Liver (tissue), 9 donors: ENCODE data around the gene NXPH1. TPM values are rescaled to one million over a fixed set of nuclear protein-coding genes. Genes with fewer than 3 reads are reported as not detected.

ENCODE experiments used
- DNase-seq: peaks from one replicate; pipeline ENCODE4 v3.0.0-alpha.2; 2017; ENCODE audit warnings: low spot score
- H3K27ac ChIP-seq, 2 donors: one replicate each; pipeline ENCODE4 v1.7.0; 2013; ENCODE audit warnings: inconsistent platforms in 2 of 2, low read length in 2 of 2, control low read depth in 1 of 2, low read depth in 1 of 2, mild to moderate bottlenecking in 1 of 2
- H3K27me3 ChIP-seq, 4 donors: one replicate each; pipeline versions ENCODE4 v1.6.1 to v1.7.0; 2013; ENCODE audit warnings: low read length in 3 of 4, inconsistent platforms in 1 of 4, mild to moderate bottlenecking in 1 of 4, moderate library complexity in 1 of 4; ENCODE audit not compliant: control insufficient read depth in 4 of 4, insufficient read depth in 4 of 4
- H3K36me3 ChIP-seq, 4 donors: one replicate each; pipeline versions ENCODE4 v1.6.1 to v1.7.0; 2013; ENCODE audit warnings: low read length in 3 of 4, mild to moderate bottlenecking in 3 of 4, low read depth in 1 of 4, moderate library complexity in 1 of 4; ENCODE audit not compliant: control insufficient read depth in 4 of 4, insufficient read depth in 3 of 4
- H3K4me1 ChIP-seq, 4 donors: one replicate each; pipeline versions ENCODE4 v1.6.1 to v1.7.0; 2013; ENCODE audit warnings: low read length in 3 of 4, mild to moderate bottlenecking in 3 of 4, moderate library complexity in 1 of 4; ENCODE audit not compliant: control insufficient read depth in 4 of 4, insufficient read depth in 4 of 4
- H3K4me3 ChIP-seq, 3 donors: one replicate each; pipeline versions ENCODE4 v1.6.1 to v1.7.0; 2013; ENCODE audit warnings: low read length in 3 of 3, control low read depth in 1 of 3, low read depth in 1 of 3, mild to moderate bottlenecking in 1 of 3
- H3K9ac ChIP-seq, 2 donors: one replicate each; pipeline ENCODE4 v1.7.0; 2013; ENCODE audit warnings: low read length in 2 of 2, mild to moderate bottlenecking in 2 of 2, moderate library complexity in 2 of 2, control low read depth in 1 of 2, low read depth in 1 of 2
- H3K9me3 ChIP-seq, 4 donors: one replicate each; pipeline versions ENCODE4 v1.6.1 to v1.7.0; 2013; ENCODE audit warnings: low read length in 3 of 4; ENCODE audit not compliant: control insufficient read depth in 4 of 4
- ATF3 ChIP-seq: IDR thresholded peaks from 2 replicates; pipeline ENCODE4 v1.6.1; 2016; ENCODE audit warnings: antibody characterized with exemption
- CTCF ChIP-seq: fragments of 150-350 bp; IDR thresholded peaks from 2 replicates; pipeline ENCODE4 v1.5.1; 2017; ENCODE audit warnings: improper control_type of control experiment, low read depth, low read length; ENCODE audit not compliant: missing input control
- EGR1 ChIP-seq, 2 donors: IDR thresholded peaks; 2 replicates each; pipeline ENCODE4 v1.6.1; 2016 to 2018; ENCODE audit warnings: antibody characterized with exemption in 2 of 2, low read depth in 2 of 2
- FOXA1 ChIP-seq: IDR thresholded peaks from 2 replicates; pipeline ENCODE4 v1.6.1; 2016; ENCODE audit warnings: antibody characterized with exemption
- FOXA2 ChIP-seq: IDR thresholded peaks from 2 replicates; pipeline ENCODE4 v1.6.1; 2016; ENCODE audit warnings: antibody characterized with exemption
- GABPA ChIP-seq, 2 donors: IDR thresholded peaks in 1 of 2; conservative IDR thresholded peaks in 1 of 2; 2 replicates each; pipeline ENCODE4 v1.6.1; 2016; ENCODE audit warnings: antibody characterized with exemption in 2 of 2, mild to moderate bottlenecking in 1 of 2, moderate library complexity in 1 of 2
- HNF4A ChIP-seq, 2 donors: conservative IDR thresholded peaks; 2 replicates each; pipeline ENCODE4 v1.6.1; 2016; ENCODE audit warnings: antibody characterized with exemption in 2 of 2, mild to moderate bottlenecking in 2 of 2
- HNF4G ChIP-seq: IDR thresholded peaks from 2 replicates; pipeline ENCODE4 v1.6.1; 2016; ENCODE audit warnings: antibody characterized with exemption
- JUND ChIP-seq, 2 donors: IDR thresholded peaks; 2 replicates each; pipeline ENCODE4 v1.6.1; 2016; ENCODE audit warnings: antibody characterized with exemption in 2 of 2
- MAX ChIP-seq: IDR thresholded peaks from 2 replicates; pipeline ENCODE4 v1.6.1; 2016; ENCODE audit warnings: antibody characterized with exemption
- NR2F2 ChIP-seq: IDR thresholded peaks from 2 replicates; pipeline ENCODE4 v1.6.1; 2016; ENCODE audit warnings: antibody characterized with exemption
- RAD21 ChIP-seq, 2 donors: IDR thresholded peaks; 2 replicates each; pipeline ENCODE4 v1.6.1; 2016; ENCODE audit warnings: antibody characterized with exemption in 2 of 2, mild to moderate bottlenecking in 2 of 2
- REST ChIP-seq: IDR thresholded peaks from 2 replicates; pipeline ENCODE4 v1.6.1; 2016; ENCODE audit warnings: antibody characterized with exemption, mild to moderate bottlenecking
- RXRA ChIP-seq, 2 donors: IDR thresholded peaks; 2 replicates each; pipeline ENCODE4 v1.6.1; 2017 to 2018; ENCODE audit warnings: antibody characterized with exemption in 2 of 2, mild to moderate bottlenecking in 1 of 2
- SP1 ChIP-seq: IDR thresholded peaks from 2 replicates; pipeline ENCODE4 v1.6.1; 2018; ENCODE audit warnings: antibody characterized with exemption, mild to moderate bottlenecking
- TAF1 ChIP-seq: conservative IDR thresholded peaks from 2 replicates; pipeline ENCODE4 v1.6.1; 2016; ENCODE audit warnings: antibody characterized with exemption, mild to moderate bottlenecking
- YY1 ChIP-seq: IDR thresholded peaks from 2 replicates; pipeline ENCODE4 v1.6.1; 2016; ENCODE audit warnings: antibody characterized with exemption, mild to moderate bottlenecking
- ZBTB33 ChIP-seq: IDR thresholded peaks from 2 replicates; pipeline ENCODE4 v1.6.1; 2016; ENCODE audit warnings: antibody characterized with exemption
- WGBS: extraction: QIAGEN DNeasy Blood & Tissue Kit; methylation state at CpG from one replicate; pipeline ENCODE4 v1.1.7; 2013; 5-methylcytosine and 5-hydroxymethylcytosine counted together
- polyA plus RNA-seq, 2 donors: library from polyadenylated mRNA; stranded (reverse) in 1 of 2; unstranded in 1 of 2; fragments of 200-250 nt in 1 of 2; fragments of >200 nt in 1 of 2; fragmentation: Nextera tagmentation in 1 of 2; extraction: Ambion mirVana in 1 of 2; gene quantifications; one replicate each; pipeline versions ENCODE4 v1.2.1 to v1.2.3, GENCODE V29; 2013 to 2015
- total RNA-seq, 2 donors: library from RNA; depleted of rRNA; stranded (reverse); fragments of >200 nt; gene quantifications; one replicate each; pipeline ENCODE4 v1.2.3, GENCODE V29; 2014
- donor health status: healthy.
- donor health status: healthy.
- donor health status: healthy.
- donor health status: healthy.
- donor health status: healthy.

NXPH1 gene
- total and polyA plus RNA-seq, 4 donors = not detected

- Histone ChIP-seq H3K36me3 (no peaks in the 10 kb centered on the region), H3K27me3 (peaks cover 2% of the 10 kb centered on the region in 4 donors), H3K27ac (no peak overlapping the region), H3K4me1 (no peaks in the 10 kb centered on the region), H3K9me3 (no peaks in the 10 kb centered on the region), H3K4me3 (no peak overlapping the region), H3K9ac (no peak overlapping the region)
- 67% methylated on average over 1 of the region's 1 CpG for WGBS
- DNase-seq = no peak
- TF ChIP-seq NR2F2 (no peak), FOXA2 (no peak), SP1 (no peak), REST (no peak), YY1 (no peak), RAD21 (IDR thresholded peaks at IDR 0.05) (no peak), TAF1 (no peak), JUND (IDR thresholded peaks at IDR 0.05) (no peak), GABPA (IDR thresholded peaks at IDR 0.05 in 1 of 2, conservative IDR thresholded peaks at IDR 0.05 in 1 of 2) (no peak), FOXA1 (no peak)
These were observed 8.2 kb upstream of the NXPH1 start for GRCh38 chr7:8425223-8425622.

- Histone ChIP-seq H3K27ac (no peak overlapping the region), H3K9ac (no peak overlapping the region), H3K4me1 (peaks cover 8 to 16% (median 9%) of the 10 kb centered on the region in 4 donors), H3K4me3 (no peak overlapping the region), H3K9me3 (no peaks in the 10 kb centered on the region), H3K36me3 (no peaks in the 10 kb centered on the region), H3K27me3 (peaks cover 10 to 23% (median 14%) of the 10 kb centered on the region in 4 donors)
- 66% methylated on average over 1 of the region's 1 CpG for WGBS
- TF ChIP-seq REST (no peak), GABPA (IDR thresholded peaks at IDR 0.05 in 1 of 2, conservative IDR thresholded peaks at IDR 0.05 in 1 of 2) (no peak), CTCF (no peak), NR2F2 (no peak), MAX (no peak), YY1 (no peak), HNF4A (conservative IDR thresholded peaks at IDR 0.05) (no peak), SP1 (no peak), FOXA2 (no peak), ZBTB33 (no peak), RXRA (IDR thresholded peaks at IDR 0.05) (no peak), EGR1 (IDR thresholded peaks at IDR 0.05; ENCODE audit: low read depth in 2 of 2) (no peak), FOXA1 (no peak), HNF4G (no peak), ATF3 (no peak), JUND (IDR thresholded peaks at IDR 0.05) (no peak), TAF1 (no peak), RAD21 (IDR thresholded peaks at IDR 0.05) (no peak)
- no peak for DNase-seq
These were observed 2.8 kb upstream of the NXPH1 start for GRCh38 chr7:8430643-8431042.
